Measurements from ENCODE around the gene SPTBN1. TPM values are rescaled to one million over a fixed set of nuclear protein-coding genes. Genes with fewer than 3 reads are reported as not detected.

SPTBN1 gene
- total RNA-seq, 1 experiment from 2014 or later: 110 TPM

DNA sequence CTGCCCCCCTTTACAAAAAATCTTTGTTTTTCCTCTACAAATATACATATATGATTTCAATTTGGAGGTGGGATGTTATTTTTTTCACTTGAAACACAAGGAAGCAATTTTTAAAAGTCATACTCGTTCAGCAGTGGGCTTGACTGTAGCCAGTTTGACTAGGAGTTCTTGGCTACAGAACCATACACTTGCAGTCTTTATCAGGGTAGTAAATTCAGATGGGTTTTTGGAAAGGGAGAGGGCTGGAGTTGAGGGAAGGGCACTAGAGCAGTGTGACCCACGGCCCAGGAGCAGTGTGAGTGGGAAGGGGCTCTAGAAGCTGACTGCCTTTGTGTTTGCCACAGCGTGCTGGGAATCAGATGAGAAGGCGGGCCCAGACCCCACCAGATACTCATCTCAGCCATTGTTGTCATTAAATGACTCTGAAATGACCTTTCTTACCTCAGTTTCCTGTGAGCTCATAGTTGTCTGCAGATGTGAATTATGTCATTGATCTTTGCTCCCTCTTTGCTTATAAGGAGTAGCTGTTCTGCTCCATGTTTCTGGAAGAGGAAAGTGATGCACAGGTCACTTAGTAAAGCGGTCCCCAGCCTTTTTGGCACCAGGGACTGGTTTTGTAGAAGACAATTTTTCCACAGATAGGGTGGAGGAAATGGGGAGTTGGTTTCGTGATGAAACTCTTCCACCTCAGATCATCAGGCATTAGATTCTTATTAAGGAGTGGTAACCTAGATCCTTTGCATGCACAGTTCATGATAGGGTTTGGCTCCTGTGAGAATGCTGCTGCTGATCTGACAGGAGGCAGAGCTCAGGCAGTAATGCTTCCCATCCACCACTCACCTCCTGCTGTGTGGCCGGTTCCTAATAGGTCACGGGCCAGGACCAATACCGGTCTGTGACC is 116.8 kb downstream of the SPTBN1 start:
- DNase-seq (ENCODE audit: low read depth): peak; percentile 82
- in situ Hi-C loops (cut with HindIII; ENCODE audit: low pct_unique_long_range_greater_than_20kb, low sequenced_read_pairs): no loop called here

DNA sequence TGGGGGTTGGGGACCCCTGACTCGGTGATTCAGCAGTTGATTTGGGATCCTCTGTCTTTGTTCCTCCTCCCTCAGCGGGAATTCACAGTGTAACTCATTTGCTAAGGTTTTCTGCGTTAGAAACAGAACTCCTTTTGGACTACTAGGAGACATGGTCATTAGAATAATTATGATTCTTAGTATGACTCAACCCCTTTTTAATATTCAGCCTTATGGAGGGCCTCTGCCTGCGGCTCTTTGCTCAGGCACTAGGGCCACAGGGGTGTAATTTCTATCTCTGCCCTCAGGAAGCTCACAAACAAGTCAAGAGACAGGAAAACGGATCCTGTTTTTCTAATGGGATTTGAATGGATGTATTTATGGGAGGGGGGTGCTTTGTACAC is 117.4 kb downstream of the SPTBN1 start:
- in situ Hi-C loops (cut with HindIII; ENCODE audit: low pct_unique_long_range_greater_than_20kb, low sequenced_read_pairs): no loop called here
- DNase-seq (ENCODE audit: low read depth): no peak

DNA sequence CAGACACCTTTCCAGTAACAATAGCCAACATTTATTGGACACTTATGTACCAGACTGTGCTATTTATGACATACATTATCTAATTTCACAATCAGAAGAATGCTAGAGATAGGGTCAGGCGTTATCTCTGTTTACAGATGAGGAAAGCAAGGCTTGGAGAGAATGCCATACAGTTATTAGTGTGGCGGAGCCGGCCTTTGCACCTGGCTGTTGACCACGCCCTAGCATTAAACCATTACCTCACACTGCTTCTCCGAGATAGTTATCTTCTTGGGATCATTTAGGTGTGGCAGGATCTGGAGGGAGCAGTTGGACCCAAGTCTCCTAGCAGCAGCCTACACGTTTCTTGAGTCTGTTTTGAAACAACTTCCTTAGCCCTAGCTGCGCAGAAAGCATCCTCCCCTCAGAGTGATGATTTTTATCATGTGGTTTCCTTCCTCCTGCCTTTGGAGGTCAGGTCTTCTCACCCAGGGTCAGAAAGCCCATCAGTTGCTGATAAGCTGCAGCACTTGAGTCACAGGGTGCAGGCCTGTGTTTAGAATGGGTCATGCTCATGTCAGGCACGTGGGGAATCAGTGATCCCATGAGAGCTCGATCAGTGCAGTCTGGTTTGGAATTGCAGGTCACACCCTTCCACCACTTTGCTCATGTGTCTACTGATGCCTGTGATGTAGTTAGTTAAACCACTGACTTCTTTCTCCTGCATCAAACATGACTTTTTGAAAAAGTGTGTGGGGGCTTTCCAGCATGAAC is 118.2 kb downstream of the SPTBN1 start:
- in situ Hi-C loops (cut with HindIII; ENCODE audit: low pct_unique_long_range_greater_than_20kb, low sequenced_read_pairs): no loop called here
- DNase-seq (ENCODE audit: low read depth): peak; percentile 98

GRCh38 chr2:54574860-54575247 is 118.7 kb downstream of the SPTBN1 start:
- no peak for DNase-seq (ENCODE audit: low read depth)
- in situ Hi-C loops (cut with HindIII; ENCODE audit: low pct_unique_long_range_greater_than_20kb, low sequenced_read_pairs): no loop called here

DNA sequence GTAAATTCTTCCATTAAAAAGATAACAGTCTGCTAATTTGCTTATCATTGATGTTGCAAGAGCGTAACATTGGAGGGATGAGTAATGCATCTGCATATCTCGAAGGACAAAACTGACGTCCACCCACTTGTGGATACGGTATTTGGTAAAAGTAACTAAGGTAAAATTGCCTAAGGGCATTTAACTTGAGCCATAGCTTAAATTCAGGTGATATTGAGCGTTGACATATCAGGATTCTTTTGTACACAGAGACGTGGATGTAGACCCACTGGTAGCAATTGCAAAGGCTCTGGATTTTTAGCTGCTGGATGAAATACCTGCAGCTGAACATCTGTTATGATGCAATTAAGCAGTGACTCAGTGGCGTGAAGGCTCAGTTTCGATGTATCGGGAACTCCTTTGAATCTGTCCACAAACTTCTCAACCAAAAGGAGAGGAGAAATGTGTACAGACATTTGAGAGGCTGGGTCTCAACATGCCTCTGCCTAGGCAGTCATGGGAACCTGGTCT is 119.3 kb downstream of the SPTBN1 start:
- in situ Hi-C loops (cut with HindIII; ENCODE audit: low pct_unique_long_range_greater_than_20kb, low sequenced_read_pairs): no loop called here
- no peak for DNase-seq (ENCODE audit: low read depth)

DNA sequence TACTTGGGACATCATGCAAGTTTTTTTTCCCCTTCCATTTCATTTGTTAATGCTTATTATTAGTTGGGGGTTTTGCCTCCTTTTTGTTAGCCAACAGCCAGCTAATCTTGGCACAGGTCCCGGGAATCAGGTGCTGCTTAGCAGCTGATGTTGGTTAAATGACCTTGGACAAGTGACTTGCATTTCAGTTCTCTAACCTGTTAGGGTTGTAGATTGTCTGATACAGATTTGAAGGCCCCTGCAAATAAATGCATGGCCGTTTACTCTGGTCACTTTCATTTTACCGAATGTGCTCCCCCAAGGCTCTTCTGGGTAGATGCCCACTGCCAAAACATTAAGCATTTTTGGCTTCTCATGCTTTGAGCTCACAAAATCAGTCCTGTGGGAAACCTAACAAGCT is 120.9 kb downstream of the SPTBN1 start:
- DNase-seq (ENCODE audit: low read depth): no peak
- in situ Hi-C loops (cut with HindIII; ENCODE audit: low pct_unique_long_range_greater_than_20kb, low sequenced_read_pairs): no loop called here

DNA sequence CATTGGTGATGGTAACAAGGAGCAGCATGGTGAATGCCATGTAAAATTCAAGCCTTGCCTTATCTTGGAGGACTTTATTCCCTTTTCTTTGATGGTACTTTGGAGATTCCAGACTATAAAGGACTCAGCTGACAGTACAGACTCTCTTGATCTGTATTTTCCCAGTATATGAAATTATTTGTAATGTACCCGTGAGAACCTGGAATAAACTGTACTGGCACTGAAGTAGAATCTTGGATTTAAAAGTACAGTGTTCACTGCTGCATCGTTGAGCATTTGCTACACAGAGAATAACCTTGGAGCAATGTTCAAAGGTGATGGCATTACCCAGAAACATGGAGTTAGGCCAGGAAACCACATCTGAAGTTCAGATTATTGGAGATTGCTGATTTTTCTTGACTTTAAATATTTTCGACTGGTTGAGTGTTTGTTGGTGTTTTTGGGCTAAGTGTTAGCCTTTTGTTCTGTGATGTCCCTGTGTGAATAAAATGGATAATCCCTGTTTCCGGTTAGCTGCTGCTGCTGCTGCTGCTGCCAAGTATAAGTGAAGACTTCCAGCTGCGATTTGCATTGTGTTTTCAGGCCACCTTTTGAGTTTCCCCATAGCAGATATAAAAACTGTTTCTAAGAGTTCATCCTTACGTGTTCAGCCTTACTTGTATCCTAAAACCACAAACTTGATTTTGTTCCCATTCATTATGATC is 122.0 kb downstream of the SPTBN1 start:
- in situ Hi-C loops (cut with HindIII; ENCODE audit: low pct_unique_long_range_greater_than_20kb, low sequenced_read_pairs): no loop called here
- no peak for DNase-seq (ENCODE audit: low read depth)

GRCh38 chr2:54578648-54579045 is 122.5 kb downstream of the SPTBN1 start:
- in situ Hi-C loops (cut with HindIII; ENCODE audit: low pct_unique_long_range_greater_than_20kb, low sequenced_read_pairs): no loop called here
- DNase-seq (ENCODE audit: low read depth): no peak

- no peak for DNase-seq (ENCODE audit: low read depth)
Measured at GRCh38 chr2:54579061-54579681, 123.0 kb downstream of the SPTBN1 start.

DNA sequence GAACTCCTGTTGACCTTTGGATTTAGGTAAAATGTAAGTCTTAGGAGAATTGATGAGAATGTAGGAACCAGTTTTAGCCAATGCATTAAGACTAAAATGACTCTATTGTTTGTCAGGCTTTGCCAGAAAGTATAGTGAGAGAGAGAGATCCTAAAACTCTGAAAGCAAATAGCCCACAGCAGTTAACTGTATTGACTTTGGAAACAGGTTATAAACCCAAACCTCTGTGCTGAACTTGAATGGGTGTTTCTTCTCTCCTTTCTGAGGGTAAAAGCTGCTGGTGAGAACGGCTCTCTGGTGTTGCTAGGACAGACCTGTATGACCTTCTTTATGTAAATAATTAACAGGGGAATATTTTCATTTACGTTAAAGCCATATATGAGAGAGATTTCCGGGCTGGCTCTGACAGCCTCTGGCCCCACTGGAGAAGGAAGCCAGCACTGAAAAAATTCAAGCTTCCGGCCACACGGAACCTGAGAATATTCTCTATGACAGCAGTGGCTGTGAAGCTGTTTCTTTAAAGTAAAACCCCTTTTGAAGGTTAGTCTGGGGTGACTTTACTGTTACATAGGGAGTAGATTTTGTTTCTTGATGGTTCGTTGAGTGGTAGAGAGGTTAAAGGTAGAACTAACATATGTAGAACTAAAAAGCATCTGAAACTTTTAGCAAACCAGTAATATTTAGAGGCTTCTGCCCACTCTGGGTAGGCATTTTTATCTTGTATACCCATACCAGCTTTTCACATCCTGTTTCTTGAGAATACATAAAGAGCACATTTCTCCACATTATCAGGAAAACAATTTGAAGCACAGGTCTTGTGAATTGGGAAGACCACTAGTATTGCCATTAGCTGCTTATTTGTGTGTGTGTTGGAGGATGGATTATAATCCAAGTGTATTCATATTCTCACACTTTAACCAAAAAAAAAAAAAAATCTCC is 123.8 kb downstream of the SPTBN1 start:
- DNase-seq (ENCODE audit: low read depth): peak; percentile 81
- in situ Hi-C loops (cut with HindIII; ENCODE audit: low pct_unique_long_range_greater_than_20kb, low sequenced_read_pairs): no loop called here

More at GRCh38 chr2:54579061-54579681, 123.0 kb downstream of the SPTBN1 start:
- in situ Hi-C loops (cut with HindIII; ENCODE audit: low pct_unique_long_range_greater_than_20kb, low sequenced_read_pairs): no loop called here

GRCh38 chr2:54581326-54582039 is 125.4 kb downstream of the SPTBN1 start:
- in situ Hi-C loops (cut with HindIII; ENCODE audit: low pct_unique_long_range_greater_than_20kb, low sequenced_read_pairs): no loop called here
- DNase-seq (ENCODE audit: low read depth): no peak

DNA sequence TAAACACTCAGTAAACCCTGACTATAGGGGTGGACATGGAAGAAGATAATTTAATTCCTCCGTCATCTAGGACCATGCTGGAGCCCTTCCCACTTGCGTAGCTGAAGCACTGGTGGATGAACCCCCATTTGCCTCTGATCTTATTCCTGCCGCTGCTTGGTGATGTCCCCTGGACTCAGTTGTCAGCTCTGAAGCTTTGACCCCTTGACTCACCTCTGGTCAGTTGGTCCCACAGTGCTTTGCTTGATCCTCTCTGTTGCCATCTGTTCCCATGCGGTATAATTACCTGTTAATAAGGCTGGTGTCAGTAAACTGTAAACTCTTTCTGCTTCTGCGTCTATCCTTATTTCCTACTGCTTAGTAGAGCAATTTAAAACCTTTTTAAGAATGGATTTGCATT is 126.9 kb downstream of the SPTBN1 start:
- DNase-seq (ENCODE audit: low read depth): no peak
- in situ Hi-C loops (cut with HindIII; ENCODE audit: low pct_unique_long_range_greater_than_20kb, low sequenced_read_pairs): no loop called here

- in situ Hi-C loops (cut with HindIII; ENCODE audit: low pct_unique_long_range_greater_than_20kb, low sequenced_read_pairs): no loop called here
- DNase-seq (ENCODE audit: low read depth): no peak
Measured at GRCh38 chr2:54584598-54584997, 128.5 kb downstream of the SPTBN1 start.

- no peak for DNase-seq (ENCODE audit: low read depth)
- in situ Hi-C loops (cut with HindIII; ENCODE audit: low pct_unique_long_range_greater_than_20kb, low sequenced_read_pairs): no loop called here
Measured at GRCh38 chr2:54585136-54585733, 129.1 kb downstream of the SPTBN1 start.

- DNase-seq (ENCODE audit: low read depth): no peak
Measured at GRCh38 chr2:54586062-54586461, 129.9 kb downstream of the SPTBN1 start.

DNA sequence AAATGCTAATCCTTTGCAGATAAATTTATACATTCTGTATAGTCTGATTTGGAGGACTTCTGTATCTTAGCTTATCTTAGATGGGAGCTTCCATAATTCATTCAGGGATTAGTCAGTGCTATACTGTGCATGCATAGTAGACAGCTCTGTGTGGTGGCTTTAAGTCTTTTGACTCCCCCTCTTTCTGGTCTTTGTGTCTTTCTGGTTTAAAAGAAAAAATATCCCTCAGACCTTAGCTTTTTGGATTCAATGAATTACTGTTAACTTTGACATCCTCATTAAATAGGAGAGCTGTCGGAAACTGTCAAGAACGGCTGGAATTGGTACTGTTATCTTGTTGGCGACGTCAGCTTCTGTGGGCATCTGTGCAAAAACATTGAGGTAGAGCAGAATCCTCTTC is 130.4 kb downstream of the SPTBN1 start:
- in situ Hi-C loops (cut with HindIII; ENCODE audit: low pct_unique_long_range_greater_than_20kb, low sequenced_read_pairs): no loop called here
- DNase-seq (ENCODE audit: low read depth): no peak

More at GRCh38 chr2:54586062-54586461, 129.9 kb downstream of the SPTBN1 start:
- in situ Hi-C loops (cut with HindIII; ENCODE audit: low pct_unique_long_range_greater_than_20kb, low sequenced_read_pairs): no loop called here
